Panc1 (cell line): Measurements from ENCODE around the gene NECTIN1. TPM values are rescaled to one million over a fixed set of nuclear protein-coding genes. Genes with fewer than 3 reads are reported as not detected.

Experiments
- ATAC-seq: fragments of 200-7000 bp; cut with Tn5 transposase; 2 replicates; pipeline ENCODE4 v1.9.1; 2020; ENCODE audit warnings: mild to moderate bottlenecking, moderate library complexity
- BruUV-seq: library from RNA; stranded (reverse); fragments of 400-500 nt; replicated peaks from 2 replicates; lab custom pipeline; 2021; lab: Mats Ljungman, UMichigan
- CTCF ChIA-PET: fragments of 300-600 bp; sonication (Branson Sonifier 250); formaldehyde crosslinking; loops from one replicate; lab custom pipeline; 2022; ENCODE audit warnings: antibody characterized with exemption; lab: Charles Lee
- POLR2A ChIA-PET: fragments of 300-600 bp; sonication (Branson Sonifier 250); formaldehyde crosslinking; loops from one replicate; lab custom pipeline; 2022; ENCODE audit warnings: antibody characterized with exemption; lab: Charles Lee
- DNase-seq: peaks from one replicate; pipeline ENCODE4 v3.0.0-alpha.2; 2010; ENCODE audit warnings: low read depth, low spot score
- H3K27ac ChIP-seq: 2 replicates; pipeline ENCODE4 v1.5.1; 2011; ENCODE audit warnings: mild to moderate bottlenecking, low read length, inconsistent platforms
- H3K27me3 ChIP-seq: fragments of 200-500 bp; sonication (Bioruptor generic); 2 replicates; pipeline ENCODE4 v1.6.0; 2014; ENCODE audit warnings: low read length, inconsistent platforms; ENCODE audit not compliant: control insufficient read depth, insufficient read depth
- H3K36me3 ChIP-seq: fragments of 200-500 bp; sonication (Bioruptor generic); 2 replicates; pipeline ENCODE4 v1.5.1; 2014; ENCODE audit warnings: inconsistent platforms, mild to moderate bottlenecking, low read length, moderate library complexity; ENCODE audit not compliant: control insufficient read depth, insufficient read depth
- H3K4me1 ChIP-seq: 2 replicates; pipeline ENCODE4 v1.5.1; 2011; ENCODE audit warnings: inconsistent platforms, mild to moderate bottlenecking, low read length, moderate library complexity; ENCODE audit not compliant: control insufficient read depth, insufficient read depth
- H3K4me3 ChIP-seq, 2 experiments: 2 replicates each; pipeline ENCODE4 v1.5.1; 2011 to 2012; ENCODE audit warnings: low read depth in 2 of 2, low read length in 2 of 2, mild to moderate bottlenecking in 2 of 2, inconsistent platforms in 1 of 2, moderate library complexity in 1 of 2
- H3K9me3 ChIP-seq: fragments of 200-500 bp; sonication (Bioruptor generic); 2 replicates; pipeline ENCODE4 v1.5.1; 2014; ENCODE audit warnings: low read depth, mild to moderate bottlenecking, inconsistent platforms, low read length, moderate library complexity; ENCODE audit not compliant: control insufficient read depth, insufficient read depth
- POLR2AphosphoS5 ChIP-seq: IDR thresholded peaks from 2 replicates; pipeline ENCODE4 v1.6.1; 2012; ENCODE audit warnings: mild to moderate bottlenecking, low read depth, low read length, moderate library complexity
- SIN3A ChIP-seq: IDR thresholded peaks from 2 replicates; pipeline ENCODE4 v1.6.1; 2012; ENCODE audit warnings: low read depth, mild to moderate bottlenecking, low read length, moderate library complexity, borderline replicate concordance; ENCODE audit not compliant: insufficient read depth
- TCF7L2 ChIP-seq: IDR thresholded peaks from 2 replicates; pipeline ENCODE4 v1.6.1; 2011; ENCODE audit warnings: mild to moderate bottlenecking, low read depth, low read length, inconsistent platforms
- in situ Hi-C: cut with HindIII; loops from 2 replicates; pipeline ENCODE4 v1.10.0; 2016; ENCODE audit warnings: low sequenced_read_pairs, low pct_unique_long_range_greater_than_20kb
- intact Hi-C: fragments of 100-400 bp; cut with micrococcal nuclease; formaldehyde crosslinking; loops from one replicate; pipeline ENCODE4 v1.10.0; 2022; ENCODE audit not compliant: unreplicated experiment
- total RNA-seq: library from RNA; stranded (reverse); gene quantifications from one replicate; pipeline ENCODE4 v1.2.1, GENCODE V29; 2021; ENCODE audit not compliant: unreplicated experiment
- TF ChIP-seq, protein P1 (sequence below): fragments of 450-650 bp; IDR thresholded peaks from 2 replicates; pipeline ENCODE4 v1.5.1; 2017; ENCODE audit warnings: mild to moderate bottlenecking
- TF ChIP-seq, protein P2 (sequence below), 2 experiments: IDR thresholded peaks; 2 replicates each; pipeline ENCODE4 v1.6.1; 2011 to 2012; ENCODE audit warnings: low read depth in 2 of 2, control low read depth in 1 of 2, low read length in 1 of 2, mild to moderate bottlenecking in 1 of 2, moderate library complexity in 1 of 2; ENCODE audit not compliant: insufficient read depth in 1 of 2

The NECTIN1 gene
- total RNA-seq, 1 experiment from 2014 or later, result 14.6 TPM

DNA sequence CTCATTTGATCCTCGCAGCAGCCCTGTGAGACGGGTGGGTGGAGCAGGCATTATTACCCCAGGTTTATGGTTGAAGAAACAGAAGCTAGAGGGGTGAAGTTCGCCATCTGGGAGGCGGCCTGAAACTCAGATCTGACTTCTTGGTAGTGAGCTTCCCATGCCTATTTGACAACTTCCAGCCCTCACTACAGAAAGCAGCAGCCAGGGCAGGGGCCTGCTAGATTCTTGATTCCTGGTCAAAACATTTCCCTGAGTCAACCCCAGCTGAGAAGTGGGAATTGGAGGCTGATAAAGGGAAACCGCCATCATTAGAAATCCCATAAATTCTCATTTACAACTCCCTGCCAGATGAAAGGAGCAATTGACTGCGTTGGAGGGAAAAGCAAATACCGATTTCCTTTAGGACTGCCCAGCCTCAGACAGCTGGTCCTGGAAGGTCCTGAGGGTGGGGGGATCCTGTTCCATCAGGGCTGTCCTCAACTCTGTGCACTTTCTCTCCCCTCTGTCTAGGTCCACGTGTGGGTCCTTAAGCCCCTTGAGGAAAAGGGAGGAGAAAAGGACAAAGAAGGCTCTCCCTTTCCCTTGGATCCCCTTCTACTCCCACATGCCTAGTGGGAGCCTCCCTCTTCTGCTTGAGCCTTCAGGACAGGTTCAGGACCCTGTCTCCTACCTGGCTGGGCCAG is 10.2 kb upstream of the NECTIN1 start:
- Histone ChIP-seq H3K27me3 (peaks cover 6% of the 10 kb centered on the region), H3K4me1 (no peaks in the 10 kb centered on the region), H3K36me3 (no peaks in the 10 kb centered on the region), H3K27ac (no peak overlapping the region), H3K9me3 (no peaks in the 10 kb centered on the region), H3K4me3 (no peak overlapping the region)
- in situ Hi-C loops (no loop called here), intact Hi-C loops (no loop called here)
- DNase-seq (no peak), ATAC-seq (no peak)
- ChIA-PET POLR2A (no interaction called here), CTCF (interaction anchor here (0.5 to 0.7 kb wide), 2 partner anchors 10 to 423 kb away, joined by 4 to 5 read pairs; partner anchors contain the start of gene NECTIN1)
- TF ChIP-seq TCF7L2 (no peak), POLR2AphosphoS5 (no peak), SIN3A (no peak)
- TF ChIP-seq, protein P1, sequence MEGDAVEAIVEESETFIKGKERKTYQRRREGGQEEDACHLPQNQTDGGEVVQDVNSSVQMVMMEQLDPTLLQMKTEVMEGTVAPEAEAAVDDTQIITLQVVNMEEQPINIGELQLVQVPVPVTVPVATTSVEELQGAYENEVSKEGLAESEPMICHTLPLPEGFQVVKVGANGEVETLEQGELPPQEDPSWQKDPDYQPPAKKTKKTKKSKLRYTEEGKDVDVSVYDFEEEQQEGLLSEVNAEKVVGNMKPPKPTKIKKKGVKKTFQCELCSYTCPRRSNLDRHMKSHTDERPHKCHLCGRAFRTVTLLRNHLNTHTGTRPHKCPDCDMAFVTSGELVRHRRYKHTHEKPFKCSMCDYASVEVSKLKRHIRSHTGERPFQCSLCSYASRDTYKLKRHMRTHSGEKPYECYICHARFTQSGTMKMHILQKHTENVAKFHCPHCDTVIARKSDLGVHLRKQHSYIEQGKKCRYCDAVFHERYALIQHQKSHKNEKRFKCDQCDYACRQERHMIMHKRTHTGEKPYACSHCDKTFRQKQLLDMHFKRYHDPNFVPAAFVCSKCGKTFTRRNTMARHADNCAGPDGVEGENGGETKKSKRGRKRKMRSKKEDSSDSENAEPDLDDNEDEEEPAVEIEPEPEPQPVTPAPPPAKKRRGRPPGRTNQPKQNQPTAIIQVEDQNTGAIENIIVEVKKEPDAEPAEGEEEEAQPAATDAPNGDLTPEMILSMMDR, result no peak
- TF ChIP-seq, protein P2, sequence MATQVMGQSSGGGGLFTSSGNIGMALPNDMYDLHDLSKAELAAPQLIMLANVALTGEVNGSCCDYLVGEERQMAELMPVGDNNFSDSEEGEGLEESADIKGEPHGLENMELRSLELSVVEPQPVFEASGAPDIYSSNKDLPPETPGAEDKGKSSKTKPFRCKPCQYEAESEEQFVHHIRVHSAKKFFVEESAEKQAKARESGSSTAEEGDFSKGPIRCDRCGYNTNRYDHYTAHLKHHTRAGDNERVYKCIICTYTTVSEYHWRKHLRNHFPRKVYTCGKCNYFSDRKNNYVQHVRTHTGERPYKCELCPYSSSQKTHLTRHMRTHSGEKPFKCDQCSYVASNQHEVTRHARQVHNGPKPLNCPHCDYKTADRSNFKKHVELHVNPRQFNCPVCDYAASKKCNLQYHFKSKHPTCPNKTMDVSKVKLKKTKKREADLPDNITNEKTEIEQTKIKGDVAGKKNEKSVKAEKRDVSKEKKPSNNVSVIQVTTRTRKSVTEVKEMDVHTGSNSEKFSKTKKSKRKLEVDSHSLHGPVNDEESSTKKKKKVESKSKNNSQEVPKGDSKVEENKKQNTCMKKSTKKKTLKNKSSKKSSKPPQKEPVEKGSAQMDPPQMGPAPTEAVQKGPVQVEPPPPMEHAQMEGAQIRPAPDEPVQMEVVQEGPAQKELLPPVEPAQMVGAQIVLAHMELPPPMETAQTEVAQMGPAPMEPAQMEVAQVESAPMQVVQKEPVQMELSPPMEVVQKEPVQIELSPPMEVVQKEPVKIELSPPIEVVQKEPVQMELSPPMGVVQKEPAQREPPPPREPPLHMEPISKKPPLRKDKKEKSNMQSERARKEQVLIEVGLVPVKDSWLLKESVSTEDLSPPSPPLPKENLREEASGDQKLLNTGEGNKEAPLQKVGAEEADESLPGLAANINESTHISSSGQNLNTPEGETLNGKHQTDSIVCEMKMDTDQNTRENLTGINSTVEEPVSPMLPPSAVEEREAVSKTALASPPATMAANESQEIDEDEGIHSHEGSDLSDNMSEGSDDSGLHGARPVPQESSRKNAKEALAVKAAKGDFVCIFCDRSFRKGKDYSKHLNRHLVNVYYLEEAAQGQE (IDR thresholded peaks at IDR 0.05; ENCODE audit: insufficient read depth in 1 of 2, low read depth in 2 of 2, low read length in 1 of 2), result no peak
- BruUV-seq, result no TSS peak

- peaks cover 6% of the 10 kb centered on the region for H3K27me3 ChIP-seq
- H3K4me1 ChIP-seq, result no peaks in the 10 kb centered on the region
- TF ChIP-seq, protein P1, result no peak
- TF ChIP-seq SIN3A (no peak), POLR2AphosphoS5 (no peak), TCF7L2 (no peak)
- TF ChIP-seq, protein P2 (IDR thresholded peaks at IDR 0.05; ENCODE audit: insufficient read depth in 1 of 2, low read depth in 2 of 2, low read length in 1 of 2), result no peak
- CTCF ChIA-PET, result no interaction called here
- H3K4me3 ChIP-seq, result no peak overlapping the region
- no peaks in the 10 kb centered on the region for H3K9me3 ChIP-seq
- no peak overlapping the region for H3K27ac ChIP-seq
- in situ Hi-C loops, result no loop called here
- no peak for ATAC-seq
- intact Hi-C loops, result no loop called here
- no peaks in the 10 kb centered on the region for H3K36me3 ChIP-seq
- POLR2A ChIA-PET, result no interaction called here
- no peak for DNase-seq
- BruUV-seq, result no TSS peak
Observed at GRCh38 chr11:119738059-119738439, 9.0 kb upstream of the NECTIN1 start.
